ENCODE measurements around the gene TRPV3. TPM values are rescaled to one million over a fixed set of nuclear protein-coding genes. Genes with fewer than 3 reads are reported as not detected.

TRPV3 gene
- total RNA-seq, 1 donor from 2014 or later = 0.26 TPM

- TF ChIP-seq, protein P1, sequence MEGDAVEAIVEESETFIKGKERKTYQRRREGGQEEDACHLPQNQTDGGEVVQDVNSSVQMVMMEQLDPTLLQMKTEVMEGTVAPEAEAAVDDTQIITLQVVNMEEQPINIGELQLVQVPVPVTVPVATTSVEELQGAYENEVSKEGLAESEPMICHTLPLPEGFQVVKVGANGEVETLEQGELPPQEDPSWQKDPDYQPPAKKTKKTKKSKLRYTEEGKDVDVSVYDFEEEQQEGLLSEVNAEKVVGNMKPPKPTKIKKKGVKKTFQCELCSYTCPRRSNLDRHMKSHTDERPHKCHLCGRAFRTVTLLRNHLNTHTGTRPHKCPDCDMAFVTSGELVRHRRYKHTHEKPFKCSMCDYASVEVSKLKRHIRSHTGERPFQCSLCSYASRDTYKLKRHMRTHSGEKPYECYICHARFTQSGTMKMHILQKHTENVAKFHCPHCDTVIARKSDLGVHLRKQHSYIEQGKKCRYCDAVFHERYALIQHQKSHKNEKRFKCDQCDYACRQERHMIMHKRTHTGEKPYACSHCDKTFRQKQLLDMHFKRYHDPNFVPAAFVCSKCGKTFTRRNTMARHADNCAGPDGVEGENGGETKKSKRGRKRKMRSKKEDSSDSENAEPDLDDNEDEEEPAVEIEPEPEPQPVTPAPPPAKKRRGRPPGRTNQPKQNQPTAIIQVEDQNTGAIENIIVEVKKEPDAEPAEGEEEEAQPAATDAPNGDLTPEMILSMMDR (IDR thresholded peaks at IDR 0.05) = no peak
- H3K36me3 ChIP-seq = no peaks in the 10 kb centered on the region
- H3K27ac ChIP-seq = no peak overlapping the region
- H3K4me3 ChIP-seq = no peak overlapping the region
- ATAC-seq = no peak
- H3K4me1 ChIP-seq = no peaks in the 10 kb centered on the region
- intact Hi-C loops (cut with DNase I) = no loop called here
- DNase-seq = no peak
- no peaks in the 10 kb centered on the region for H3K9me3 ChIP-seq
- no peaks in the 10 kb centered on the region for H3K27me3 ChIP-seq
Observed at GRCh38 chr17:3533752-3534151, 23.9 kb downstream of the TRPV3 start.

DNA sequence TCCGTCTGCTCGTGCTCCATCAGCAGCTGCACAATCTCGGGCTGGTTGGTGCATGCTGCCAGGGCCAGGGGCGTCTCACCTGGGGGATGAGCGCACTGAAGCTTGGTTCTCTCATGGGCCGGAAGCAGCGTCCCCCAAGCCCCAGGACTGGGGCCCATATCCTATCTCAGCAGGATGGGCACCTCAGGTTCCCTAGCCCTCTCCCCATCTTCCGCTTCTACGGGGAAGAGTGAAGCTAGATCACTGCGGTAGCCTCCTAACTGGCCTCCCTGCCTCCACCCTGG lies 24.8 kb downstream of the TRPV3 start:
- no peak overlapping the region for H3K4me3 ChIP-seq
- no peaks in the 10 kb centered on the region for H3K9me3 ChIP-seq
- H3K4me1 ChIP-seq = no peaks in the 10 kb centered on the region
- no peak for ATAC-seq
- TF ChIP-seq, protein P1 (IDR thresholded peaks at IDR 0.05) = no peak
- peak; percentile 47 for DNase-seq
- no peak overlapping the region for H3K27ac ChIP-seq
- intact Hi-C loops (cut with DNase I) = no loop called here
- H3K36me3 ChIP-seq = no peaks in the 10 kb centered on the region
- no peaks in the 10 kb centered on the region for H3K27me3 ChIP-seq

DNA sequence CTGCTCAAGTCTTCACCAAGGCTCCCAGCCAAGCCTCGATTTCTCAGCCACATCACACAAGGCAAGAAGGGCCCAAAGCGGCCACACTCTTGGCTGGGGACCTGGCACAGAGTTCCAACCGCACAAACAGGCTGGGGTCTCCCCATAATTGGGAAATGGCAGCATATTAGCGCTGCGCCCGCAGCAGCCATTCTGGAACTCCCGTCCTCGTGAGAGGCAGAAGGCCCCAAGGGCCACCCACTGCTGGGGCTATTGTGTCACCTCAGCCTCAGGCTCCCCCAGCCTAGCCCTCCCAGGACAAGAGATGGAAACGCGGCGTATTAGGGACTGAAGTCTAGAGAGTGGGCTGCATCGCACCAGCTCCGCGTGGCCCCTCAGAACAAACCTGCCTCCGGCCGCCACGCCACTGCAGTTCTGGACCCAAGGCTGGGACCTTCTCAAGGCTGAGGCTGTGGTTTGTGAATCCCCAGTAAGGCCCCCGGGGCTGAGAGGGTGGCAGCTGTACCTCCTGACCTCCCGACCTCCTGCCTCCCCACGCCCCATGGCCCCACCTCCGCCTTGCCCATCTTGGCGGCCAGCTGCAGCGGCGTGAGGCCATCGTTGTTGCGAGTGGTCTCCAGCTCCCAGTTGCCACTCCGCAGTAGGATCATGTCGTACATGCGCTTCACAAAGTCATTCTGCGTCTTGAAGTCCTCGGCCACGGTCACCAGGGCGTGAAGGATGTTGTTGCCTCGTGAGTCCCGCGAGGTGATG lies 25.3 kb downstream of the TRPV3 start:
- ATAC-seq = no peak
- H3K9me3 ChIP-seq = no peaks in the 10 kb centered on the region
- H3K4me1 ChIP-seq = no peaks in the 10 kb centered on the region
- no peak overlapping the region for H3K4me3 ChIP-seq
- TF ChIP-seq, protein P1 (IDR thresholded peaks at IDR 0.05) = no peak
- no peak overlapping the region for H3K27ac ChIP-seq
- intact Hi-C loops (cut with DNase I) = no loop called here
- no peaks in the 10 kb centered on the region for H3K27me3 ChIP-seq
- DNase-seq = peak; percentile 56
- no peaks in the 10 kb centered on the region for H3K36me3 ChIP-seq

DNA sequence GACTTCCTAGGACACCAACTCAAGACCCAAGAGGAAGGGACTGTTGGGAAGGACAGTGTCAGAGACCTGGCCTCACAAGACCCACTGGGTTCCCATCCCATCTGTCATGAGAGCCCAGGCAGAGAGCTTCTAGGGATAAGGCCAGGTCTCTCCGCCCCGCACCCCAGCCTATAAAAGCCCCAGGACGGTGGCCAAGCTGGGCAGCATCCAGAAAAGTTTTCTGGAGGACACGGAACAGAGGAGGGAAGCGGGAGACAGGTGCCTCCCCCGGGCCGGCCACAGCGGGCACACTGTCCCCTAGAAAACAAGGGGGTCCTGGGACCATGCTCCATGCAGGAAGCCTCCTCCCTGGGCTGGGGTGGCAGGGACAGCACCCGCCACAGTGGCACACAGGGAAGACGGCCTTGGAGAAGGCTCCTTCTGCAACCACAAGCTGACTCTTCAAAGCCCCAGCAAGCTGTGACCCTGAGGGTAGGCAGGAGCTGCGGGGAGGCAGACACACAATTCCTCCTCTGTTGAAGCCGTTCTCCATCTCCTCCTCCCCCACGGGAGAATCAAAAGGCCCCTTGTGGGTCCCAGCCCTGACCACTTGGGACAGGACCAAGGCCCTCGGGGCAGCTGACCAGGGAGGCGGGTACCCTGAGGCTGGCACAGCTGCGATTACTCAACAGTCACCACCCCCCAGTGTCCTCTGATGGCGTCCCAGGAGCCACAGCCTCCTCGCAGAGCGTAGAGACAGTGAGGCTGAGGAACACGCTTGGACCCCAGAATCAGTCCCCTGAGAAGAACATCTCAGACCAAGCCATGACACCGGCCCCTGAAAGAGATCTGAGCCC lies 26.1 kb downstream of the TRPV3 start:
- ATAC-seq = no peak
- no peaks in the 10 kb centered on the region for H3K9me3 ChIP-seq
- DNase-seq = peak; percentile 59
- H3K4me1 ChIP-seq = no peaks in the 10 kb centered on the region
- no peaks in the 10 kb centered on the region for H3K27me3 ChIP-seq
- H3K4me3 ChIP-seq = no peak overlapping the region
- TF ChIP-seq, protein P1 (IDR thresholded peaks at IDR 0.05) = no peak
- no peak overlapping the region for H3K27ac ChIP-seq
- intact Hi-C loops (cut with DNase I) = no loop called here
- H3K36me3 ChIP-seq = no peaks in the 10 kb centered on the region

DNA sequence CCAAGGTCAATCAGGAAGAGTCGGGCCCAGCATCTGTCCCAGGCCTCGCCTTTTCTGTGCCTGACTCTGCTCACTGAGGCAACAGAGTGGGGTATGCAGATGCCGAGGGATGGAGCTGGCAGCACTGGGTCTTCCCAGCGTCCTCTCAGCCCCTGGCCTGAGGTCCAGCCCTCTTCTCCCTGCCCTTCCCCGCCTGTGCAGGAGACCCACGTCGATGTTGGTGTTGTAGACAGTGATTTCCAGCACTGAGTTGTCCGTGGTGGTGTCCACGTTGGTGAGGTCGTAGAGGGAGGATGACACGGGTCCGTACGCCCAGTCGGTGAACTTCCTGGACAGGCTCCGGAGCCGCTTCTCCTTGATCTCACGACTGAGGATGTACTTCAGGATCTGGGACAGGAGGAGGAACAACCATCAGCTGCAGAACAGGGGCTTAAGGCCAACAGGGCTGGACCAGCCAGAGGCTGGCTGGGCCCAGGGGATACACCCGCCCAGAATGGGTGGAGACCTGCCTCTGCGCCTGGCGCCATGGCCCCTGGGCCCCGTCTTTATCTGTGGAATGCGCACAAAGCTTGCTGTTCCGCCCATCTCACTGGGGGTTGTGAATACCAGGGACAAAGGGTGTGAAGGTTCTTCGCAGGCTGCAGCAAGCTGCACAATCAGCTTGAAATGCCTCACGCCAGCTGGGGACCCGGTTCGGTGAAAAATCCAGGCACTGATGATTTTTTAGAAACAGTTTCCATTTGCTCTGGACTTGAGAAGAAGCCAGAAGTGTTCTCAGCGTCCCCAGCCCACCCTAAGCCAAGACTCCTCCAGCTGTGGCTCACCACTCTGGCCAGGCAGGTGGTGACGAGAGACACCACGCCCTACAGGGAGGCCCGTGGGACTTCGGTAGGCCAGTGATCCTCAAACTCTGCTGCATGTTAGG lies 27.5 kb downstream of the TRPV3 start:
- TF ChIP-seq, protein P1 (IDR thresholded peaks at IDR 0.05) = no peak
- Histone ChIP-seq H3K9me3 (no peaks in the 10 kb centered on the region), H3K27ac (peak overlapping the region; percentile 4), H3K4me1 (no peaks in the 10 kb centered on the region), H3K27me3 (no peaks in the 10 kb centered on the region), H3K4me3 (no peak overlapping the region), H3K36me3 (no peaks in the 10 kb centered on the region)
- intact Hi-C loops (cut with DNase I) = no loop called here
- ATAC-seq = peak; percentile 75
- DNase-seq = peak; percentile 72

All from upper lobe of right lung (tissue), 1 donor.